ENCODE results near the gene ASPA.
A peak's percentile ranks its signal among the peaks of the same experiment; 100 is the strongest.
"Not testable (repeated sequence)": the region's sequence is repeated elsewhere in the genome, so short reads cannot be mapped to it uniquely, and the experiment has no call there.

ASPA gene

GRCh38 chr17:3475812-3476610, at the start of gene ASPA:
ASPA (plus strand) TSS chr17:3475997; CDS start chr17:3476160, 163 bp downstream.
- Mint-ChIP-seq H3K27me3 (peaks cover 5% of the 10 kb centered on the region), H3K4me3 (peak within 1 kb of the TSS; percentile 69), H3K4me1 (ENCODE audit: low read depth) (peaks cover 3% of the 10 kb centered on the region), H3K27ac (no peak within 1 kb of the TSS), H3K36me3 (no peaks in the 10 kb centered on the region), H3K9me3 (ENCODE audit: low read depth) (no peaks in the 10 kb centered on the region)

- Mint-ChIP-seq H3K27me3 (peaks cover 15% of the 10 kb centered on the region), H3K27ac (peak overlapping the region; percentile 24)
- not testable (repeated sequence) for H3K4me1 Mint-ChIP-seq (ENCODE audit: low read depth); H3K9me3 Mint-ChIP-seq (ENCODE audit: low read depth); H3K4me3 Mint-ChIP-seq; H3K36me3 Mint-ChIP-seq
These were observed 42.6 kb upstream of the ASPA start for GRCh38 chr17:3433215-3433614.

- peaks cover 7% of the 10 kb centered on the region for H3K9me3 Mint-ChIP-seq (ENCODE audit: low read depth)
- peaks cover 19% of the 10 kb centered on the region for H3K27me3 Mint-ChIP-seq
- H3K27ac Mint-ChIP-seq, result peak within 1 kb of the TSS; percentile 24
- no peaks in the 10 kb centered on the region for H3K4me1 Mint-ChIP-seq (ENCODE audit: low read depth)
- no peaks in the 10 kb centered on the region for H3K36me3 Mint-ChIP-seq
- no peak within 1 kb of the TSS for H3K4me3 Mint-ChIP-seq
These were observed 42.1 kb upstream of the ASPA start, which contains the start of gene OR1E2 for GRCh38 chr17:3433741-3434140. OR1E2 (minus strand) TSS chr17:3433841; CDS start chr17:3433841, 0 bp downstream.

DNA sequence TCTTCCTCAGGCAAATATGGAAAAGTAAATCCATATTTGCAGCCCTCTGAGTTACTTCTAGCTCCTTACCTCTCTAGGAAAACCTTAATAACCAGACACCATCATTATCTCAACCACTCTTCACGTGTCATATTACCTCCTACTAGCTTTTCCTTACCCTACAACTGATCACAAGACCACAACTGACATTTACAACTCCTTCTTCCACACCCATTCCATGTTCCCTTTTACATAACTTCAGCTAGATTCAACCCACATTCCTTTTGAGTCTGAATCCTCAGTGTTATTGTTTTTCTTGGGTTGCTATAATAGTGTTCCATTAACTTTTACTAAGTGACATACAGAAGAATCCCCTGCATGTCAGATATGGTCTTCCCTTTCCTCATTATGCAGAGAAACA, 37.4 kb upstream of the ASPA start:
- peaks cover 26% of the 10 kb centered on the region for H3K27me3 Mint-ChIP-seq
- no peak overlapping the region for H3K27ac Mint-ChIP-seq
- no peak overlapping the region for H3K4me3 Mint-ChIP-seq
- H3K36me3 Mint-ChIP-seq, result no peaks in the 10 kb centered on the region
- no peaks in the 10 kb centered on the region for H3K9me3 Mint-ChIP-seq (ENCODE audit: low read depth)
- no peaks in the 10 kb centered on the region for H3K4me1 Mint-ChIP-seq (ENCODE audit: low read depth)

DNA sequence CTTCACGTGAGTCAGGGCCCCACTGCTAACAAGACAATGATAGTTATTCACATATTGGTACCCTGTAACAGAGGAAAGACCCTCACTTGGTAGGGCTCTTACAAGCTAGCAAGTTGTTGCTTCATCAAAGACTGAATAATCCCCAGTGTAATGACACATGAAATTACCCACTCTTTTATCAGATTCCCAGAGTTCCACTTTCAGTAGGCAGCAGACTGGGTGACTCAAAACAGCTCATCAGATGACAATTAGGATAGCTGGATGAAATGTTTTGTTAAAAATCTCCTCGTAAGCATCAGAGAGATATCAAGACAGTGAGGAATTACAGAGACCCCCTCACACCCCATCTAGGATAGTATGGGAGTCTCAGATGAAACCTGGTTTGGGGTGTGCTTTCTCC, 35.3 kb upstream of the ASPA start:
- H3K4me1 Mint-ChIP-seq (ENCODE audit: low read depth), result no peaks in the 10 kb centered on the region
- H3K27me3 Mint-ChIP-seq, result peaks cover 27% of the 10 kb centered on the region
- H3K4me3 Mint-ChIP-seq, result no peak overlapping the region
- H3K9me3 Mint-ChIP-seq (ENCODE audit: low read depth), result no peaks in the 10 kb centered on the region
- no peaks in the 10 kb centered on the region for H3K36me3 Mint-ChIP-seq
- H3K27ac Mint-ChIP-seq, result no peak overlapping the region

- H3K4me1 Mint-ChIP-seq (ENCODE audit: low read depth), result no peaks in the 10 kb centered on the region
- H3K27ac Mint-ChIP-seq, result no peak overlapping the region
- H3K9me3 Mint-ChIP-seq (ENCODE audit: low read depth), result no peaks in the 10 kb centered on the region
- H3K4me3 Mint-ChIP-seq, result no peak overlapping the region
- H3K27me3 Mint-ChIP-seq, result peaks cover 6% of the 10 kb centered on the region
- H3K36me3 Mint-ChIP-seq, result no peaks in the 10 kb centered on the region
These were observed 28.2 kb upstream of the ASPA start for GRCh38 chr17:3447625-3448024.

DNA sequence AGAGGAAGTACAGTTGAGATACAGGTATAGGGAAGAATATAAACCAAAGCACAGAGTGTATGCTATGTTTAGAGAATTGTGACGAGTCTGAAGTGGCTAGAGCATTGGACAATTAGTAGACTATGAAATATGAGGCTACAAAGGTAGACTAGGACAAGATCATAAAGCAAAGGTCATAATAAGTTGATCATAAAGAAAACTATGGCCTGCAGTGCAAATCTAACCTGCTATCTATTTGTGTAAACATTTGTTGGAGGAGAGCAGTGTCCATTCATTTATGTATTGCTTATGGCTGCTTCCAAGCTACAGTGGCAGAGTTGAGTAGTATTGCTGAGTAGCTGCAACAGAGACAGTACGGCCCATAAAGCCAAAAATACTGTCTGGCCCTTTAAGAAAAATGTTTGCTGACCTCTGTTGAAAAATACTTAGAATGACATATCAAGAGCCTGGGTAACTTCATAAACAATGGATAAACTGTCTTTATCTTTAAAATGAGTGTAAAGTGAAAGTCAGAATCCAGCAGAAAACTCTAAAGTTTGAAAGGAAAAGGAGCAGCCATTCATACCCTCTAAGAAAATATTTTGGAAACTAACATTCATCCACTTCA, 27.6 kb upstream of the ASPA start:
- Mint-ChIP-seq H3K4me1 (ENCODE audit: low read depth) (no peaks in the 10 kb centered on the region), H3K9me3 (ENCODE audit: low read depth) (no peaks in the 10 kb centered on the region), H3K4me3 (no peak overlapping the region), H3K36me3 (no peaks in the 10 kb centered on the region), H3K27me3 (peaks cover 5% of the 10 kb centered on the region), H3K27ac (no peak overlapping the region)

DNA sequence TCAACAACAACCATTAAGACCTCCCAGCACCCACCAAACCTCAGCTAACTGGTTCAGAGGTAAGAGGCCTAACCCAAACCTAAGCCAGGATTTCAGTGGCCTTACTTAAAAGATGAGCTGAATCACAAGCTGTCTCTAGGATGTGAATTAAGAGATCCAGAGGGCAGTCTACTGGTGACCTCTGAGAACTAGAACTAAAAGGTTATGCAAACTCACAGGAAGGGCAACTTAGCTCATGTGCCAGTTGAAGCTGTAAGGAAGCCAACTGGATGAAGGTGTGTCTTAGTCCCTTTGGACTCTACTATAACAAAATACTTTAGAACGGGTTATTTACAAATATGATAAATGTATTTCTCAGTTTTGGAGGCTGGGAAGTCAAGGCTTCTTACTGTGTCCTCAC, 9.4 kb upstream of the ASPA start:
- H3K4me3 Mint-ChIP-seq; H3K36me3 Mint-ChIP-seq; H3K9me3 Mint-ChIP-seq (ENCODE audit: low read depth); H3K27me3 Mint-ChIP-seq; H3K4me1 Mint-ChIP-seq (ENCODE audit: low read depth); H3K27ac Mint-ChIP-seq: not testable (repeated sequence)

GRCh38 chr17:3469529-3469928, 6.3 kb upstream of the ASPA start:
- Mint-ChIP-seq H3K9me3 (ENCODE audit: low read depth) (no peaks in the 10 kb centered on the region), H3K27me3 (peaks cover 3% of the 10 kb centered on the region), H3K4me1 (ENCODE audit: low read depth) (no peaks in the 10 kb centered on the region), H3K4me3 (no peak overlapping the region), H3K36me3 (no peaks in the 10 kb centered on the region), H3K27ac (no peak overlapping the region)

DNA sequence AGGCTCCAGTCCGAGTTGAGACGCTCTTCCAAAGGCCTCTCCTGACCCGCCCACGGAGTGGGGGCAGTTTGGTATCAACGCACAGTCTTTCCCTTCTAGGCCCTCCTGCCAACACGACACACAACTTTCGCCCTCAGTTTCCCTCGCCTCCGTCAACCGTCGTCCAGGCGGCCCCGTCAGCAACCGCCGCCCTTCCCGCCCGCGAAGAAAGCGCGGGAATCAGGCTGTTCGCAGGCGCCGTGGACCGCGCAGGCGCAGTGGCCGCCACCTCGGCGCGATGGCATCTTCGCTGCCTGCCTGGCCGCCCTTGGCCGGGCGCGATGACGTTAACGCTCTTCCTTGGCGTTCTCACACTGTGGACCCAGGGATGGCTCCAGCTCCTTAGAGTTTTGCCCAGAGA, 4.2 kb upstream of the ASPA start, which contains the start of gene SPATA22:
TSS of gene SPATA22 (minus strand) at position 221 of the 400 bp plus-strand sequence. CDS start 2,494 bp downstream, outside the sequence.
- peaks cover 3% of the 10 kb centered on the region for H3K27me3 Mint-ChIP-seq
- H3K36me3 Mint-ChIP-seq, result no peaks in the 10 kb centered on the region
- H3K9me3 Mint-ChIP-seq (ENCODE audit: low read depth), result no peaks in the 10 kb centered on the region
- H3K4me3 Mint-ChIP-seq, result no peak within 1 kb of the TSS
- no peak within 1 kb of the TSS for H3K27ac Mint-ChIP-seq
- H3K4me1 Mint-ChIP-seq (ENCODE audit: low read depth), result peaks cover 3% of the 10 kb centered on the region

GRCh38 chr17:3472137-3472536, 3.7 kb upstream of the ASPA start:
- Mint-ChIP-seq H3K4me1 (ENCODE audit: low read depth) (peaks cover 3% of the 10 kb centered on the region), H3K27ac (no peak overlapping the region), H3K4me3 (no peak overlapping the region), H3K27me3 (peaks cover 3% of the 10 kb centered on the region), H3K9me3 (ENCODE audit: low read depth) (no peaks in the 10 kb centered on the region), H3K36me3 (no peaks in the 10 kb centered on the region)

- H3K36me3 Mint-ChIP-seq, result no peaks in the 10 kb centered on the region
- peaks cover 3% of the 10 kb centered on the region for H3K4me1 Mint-ChIP-seq (ENCODE audit: low read depth)
- H3K27ac Mint-ChIP-seq, result no peak overlapping the region
- H3K27me3 Mint-ChIP-seq, result peaks cover 4% of the 10 kb centered on the region
- no peaks in the 10 kb centered on the region for H3K9me3 Mint-ChIP-seq (ENCODE audit: low read depth)
- no peak overlapping the region for H3K4me3 Mint-ChIP-seq
These were observed 1.6 kb upstream of the ASPA start for GRCh38 chr17:3474212-3474611.

- H3K36me3 Mint-ChIP-seq, result no peaks in the 10 kb centered on the region
- H3K27me3 Mint-ChIP-seq, result peaks cover 4% of the 10 kb centered on the region
- peaks cover 3% of the 10 kb centered on the region for H3K4me1 Mint-ChIP-seq (ENCODE audit: low read depth)
- H3K27ac Mint-ChIP-seq, result no peak overlapping the region
- H3K4me3 Mint-ChIP-seq, result no peak overlapping the region
- no peaks in the 10 kb centered on the region for H3K9me3 Mint-ChIP-seq (ENCODE audit: low read depth)
These were observed 529 bp upstream of the ASPA start for GRCh38 chr17:3475251-3475685.

- Mint-ChIP-seq H3K27ac (no peak overlapping the region), H3K36me3 (no peaks in the 10 kb centered on the region), H3K4me1 (ENCODE audit: low read depth) (peaks cover 3% of the 10 kb centered on the region), H3K9me3 (ENCODE audit: low read depth) (no peaks in the 10 kb centered on the region), H3K27me3 (peaks cover 6% of the 10 kb centered on the region), H3K4me3 (no peak overlapping the region)
These were observed 4.2 kb downstream of the ASPA start for GRCh38 chr17:3479988-3480387.

GRCh38 chr17:3482852-3483251, 7.1 kb downstream of the ASPA start:
- Mint-ChIP-seq H3K36me3 (no peaks in the 10 kb centered on the region), H3K4me3 (no peak overlapping the region), H3K9me3 (ENCODE audit: low read depth) (no peaks in the 10 kb centered on the region), H3K4me1 (ENCODE audit: low read depth) (no peaks in the 10 kb centered on the region), H3K27ac (no peak overlapping the region), H3K27me3 (peaks cover 11% of the 10 kb centered on the region)

All from activated naive CD8-positive, alpha-beta T cell (primary cell).